ENCODE measurements around the gene PAX6.

PAX6 gene

DNA sequence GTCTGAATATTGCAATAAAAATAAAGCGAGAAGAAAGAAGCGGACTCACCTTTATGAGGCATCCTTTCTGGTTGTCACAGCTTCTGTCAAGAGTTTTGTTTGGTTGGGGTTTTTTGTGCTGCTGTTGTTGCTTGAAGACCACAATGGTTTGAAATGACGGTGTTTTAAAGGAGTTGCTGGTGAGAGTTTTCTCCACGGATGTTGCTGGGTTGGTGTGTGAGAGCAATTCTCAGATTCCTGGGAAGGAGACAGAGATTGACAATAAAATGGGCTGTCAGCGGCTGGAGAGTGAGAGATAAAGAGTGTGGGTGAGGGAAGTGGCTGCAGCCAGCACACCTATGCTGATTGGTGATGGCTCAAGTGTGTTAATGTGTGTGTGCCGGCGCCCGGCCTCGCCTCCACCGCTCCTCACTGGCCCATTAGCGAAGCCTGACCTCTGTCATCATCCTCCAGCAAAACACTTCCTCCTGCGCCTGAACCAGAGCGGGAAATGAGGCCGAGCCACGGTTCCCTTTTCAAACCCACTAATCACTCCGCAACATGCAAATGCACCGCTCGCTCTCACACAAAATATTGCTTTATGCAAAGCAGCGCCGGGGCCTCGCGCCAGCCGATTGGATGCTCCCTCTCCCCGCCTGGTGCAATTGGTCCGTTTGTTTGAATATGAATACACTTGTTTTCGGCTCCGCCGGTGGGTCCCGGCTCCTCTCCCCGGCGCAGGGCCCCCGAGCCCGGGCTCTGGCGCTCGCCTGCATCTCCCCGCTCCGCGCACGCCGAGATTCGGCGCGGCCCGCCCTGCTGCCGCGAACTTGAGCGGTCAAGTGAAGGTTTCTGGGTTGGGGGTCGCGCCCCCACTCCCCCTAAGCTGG lies at the start of gene PAX6:
PAX6 (minus strand) TSS at position 544 of the 869 bp plus-strand sequence. CDS start 4,911 bp downstream, outside the sequence.
- peak within 1 kb of the TSS; percentile 89 for H3K4me3 ChIP-seq (ENCODE audit: low read depth, low read length)
- DNase-seq (ENCODE audit: low read depth) = peak; percentile 99
- TF ChIP-seq CTCF (IDR thresholded peaks at IDR 0.05; ENCODE audit: low read depth, low read length, missing control alignments) = no peak
- in situ Hi-C loops (cut with HindIII; ENCODE audit: low sequenced_read_pairs) = loop anchor here (5.0 kb wide), 1 partner anchor 299 kb away; no protein-coding TSS in a partner anchor

GRCh38 chr11:31860391-31860790 lies 49.3 kb upstream of the PAX6 start:
- H3K4me3 ChIP-seq (ENCODE audit: low read depth, low read length) = no peak overlapping the region
- no peak for DNase-seq (ENCODE audit: low read depth)
- in situ Hi-C loops (cut with HindIII; ENCODE audit: low sequenced_read_pairs) = no loop called here
- TF ChIP-seq CTCF (IDR thresholded peaks at IDR 0.05; ENCODE audit: low read depth, low read length, missing control alignments) = no peak

- no peak for TF ChIP-seq CTCF (IDR thresholded peaks at IDR 0.05; ENCODE audit: low read depth, low read length, missing control alignments)
- in situ Hi-C loops (cut with HindIII; ENCODE audit: low sequenced_read_pairs) = no loop called here
- no peak overlapping the region for H3K4me3 ChIP-seq (ENCODE audit: low read depth, low read length)
- DNase-seq (ENCODE audit: low read depth) = no peak
Observed at GRCh38 chr11:31856248-31856647, 45.1 kb upstream of the PAX6 start.

DNA sequence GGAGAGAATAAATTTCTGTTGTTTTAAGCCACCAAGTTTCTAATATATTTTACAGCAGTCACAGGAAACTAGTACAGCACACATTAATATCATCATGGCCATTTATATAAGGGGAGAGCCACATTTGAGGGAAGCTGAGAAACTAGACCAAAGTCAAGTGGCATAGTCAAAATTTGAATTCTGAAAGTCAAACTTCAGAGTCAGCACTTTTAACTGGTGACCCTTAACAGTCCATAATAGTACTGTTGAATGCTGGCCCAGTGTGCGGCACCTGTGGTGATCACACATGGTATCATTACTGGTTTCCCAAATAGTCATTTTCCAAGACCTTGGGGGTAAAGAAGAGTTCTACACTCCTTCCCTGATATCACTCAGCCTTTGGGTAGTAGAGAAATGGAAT lies 44.3 kb upstream of the PAX6 start:
- no peak for TF ChIP-seq CTCF (IDR thresholded peaks at IDR 0.05; ENCODE audit: low read depth, low read length, missing control alignments)
- no peak for DNase-seq (ENCODE audit: low read depth)
- H3K4me3 ChIP-seq (ENCODE audit: low read depth, low read length) = no peak overlapping the region
- in situ Hi-C loops (cut with HindIII; ENCODE audit: low sequenced_read_pairs) = no loop called here

GRCh38 chr11:31850365-31850764 lies 39.2 kb upstream of the PAX6 start:
- no peak for DNase-seq (ENCODE audit: low read depth)
- H3K4me3 ChIP-seq (ENCODE audit: low read depth, low read length) = no peak overlapping the region
- in situ Hi-C loops (cut with HindIII; ENCODE audit: low sequenced_read_pairs) = no loop called here
- TF ChIP-seq CTCF (IDR thresholded peaks at IDR 0.05; ENCODE audit: low read depth, low read length, missing control alignments) = no peak

GRCh38 chr11:31847761-31848160 lies 36.6 kb upstream of the PAX6 start:
- H3K4me3 ChIP-seq (ENCODE audit: low read depth, low read length) = no peak overlapping the region
- no peak for DNase-seq (ENCODE audit: low read depth)
- no peak for TF ChIP-seq CTCF (IDR thresholded peaks at IDR 0.05; ENCODE audit: low read depth, low read length, missing control alignments)
- in situ Hi-C loops (cut with HindIII; ENCODE audit: low sequenced_read_pairs) = no loop called here

All from astrocyte of the cerebellum (primary cell).